Psoas muscle (tissue), 8 donors: ENCODE data around the gene SRPRB. TPM values are rescaled to one million over a fixed set of nuclear protein-coding genes. Genes with fewer than 3 reads are reported as not detected.

ENCODE experiments used
- ATAC-seq, 4 donors: fragments of 200-7000 bp; cut with Tn5 transposase; one replicate each; pipeline ENCODE4 v1.9.1; 2020; ENCODE audit warnings: moderate library complexity in 3 of 4, mild to moderate bottlenecking in 2 of 4
- DNase-seq, 2 donors: peaks; one replicate each; pipeline ENCODE4 v3.0.0-alpha.2; 2020
- H3K27ac ChIP-seq: fragments of 200-600 bp; one replicate; pipeline ENCODE4 v1.8.0; 2022
- H3K27me3 ChIP-seq, 3 donors: fragments of 200-600 bp in 1 of 3; one replicate each; pipeline versions ENCODE4 v1.6.1 to v1.8.0; 2013 to 2022; ENCODE audit warnings: low read length in 2 of 3, mild to moderate bottlenecking in 2 of 3, moderate library complexity in 1 of 3; ENCODE audit not compliant: insufficient read depth in 3 of 3
- H3K36me3 ChIP-seq, 2 donors: fragments of 200-600 bp in 1 of 2; one replicate each; pipeline versions ENCODE4 v1.6.1 to v1.8.0; 2013 to 2022; ENCODE audit warnings: low read depth in 1 of 2, mild to moderate bottlenecking in 1 of 2, moderate library complexity in 1 of 2; ENCODE audit not compliant: insufficient read depth in 1 of 2
- H3K4me1 ChIP-seq: fragments of 200-600 bp; one replicate; pipeline ENCODE4 v1.8.0; 2022
- H3K4me3 ChIP-seq: fragments of 200-600 bp; one replicate; pipeline ENCODE4 v1.8.0; 2022; ENCODE audit warnings: mild to moderate bottlenecking
- H3K9me3 ChIP-seq: fragments of 200-600 bp; one replicate; pipeline ENCODE4 v1.8.0; 2022
- WGBS, 3 donors: extraction: QIAGEN DNeasy Blood & Tissue Kit; methylation state at CpG; one replicate each; pipeline versions ENCODE4 v1.1.6 to v1.1.7; 2013; 5-methylcytosine and 5-hydroxymethylcytosine counted together
- intact Hi-C, 2 donors: fragments of 100-400 bp; cut with DNase I; formaldehyde crosslinking; loops; one replicate each; pipeline versions ENCODE4 v1.11.0 to v1.14.2; 2022
- polyA plus RNA-seq, 3 donors: library from polyadenylated mRNA; stranded (reverse); fragments of 200-250 nt; gene quantifications; one replicate each; pipeline ENCODE4 v1.2.3, GENCODE V29; 2013
- total RNA-seq, 4 donors: library from RNA; stranded (reverse); fragmentation: NEBNext Ultra II Directional in 2 of 4; extraction: Animal tissue kit (Norgen Biotek cat#: 25700) in 2 of 4; gene quantifications; one replicate each; pipeline versions ENCODE4 v1.2.1 to v1.2.4, GENCODE V29; 2021 to 2023
- TF ChIP-seq, protein P1 (sequence below): fragments of 200-600 bp; IDR thresholded peaks from one replicate; pipeline ENCODE4 v1.8.0; 2022; ENCODE audit warnings: antibody characterized with exemption
- donor health status: healthy with polysubstance abuse.
- donor health status: DM: no; HTN: no; CAD: no; lungs with moderate emphysema.
- donor health status: Bipolar disorder and iron deficiency.
- donor health status: healthy.
- donor health status: DM: yes; HTN: yes; CAD: no.
- donor health status: DM: no; HTN: no; CAD: no.
- donor health status: DM: no; HTN: no; CAD: no.
- donor health status: DM: yes; HTN: yes; CAD: no.

The SRPRB gene
- total and polyA plus RNA-seq, 7 donors = 28.0 to 70.4 (median 45.0) TPM

DNA sequence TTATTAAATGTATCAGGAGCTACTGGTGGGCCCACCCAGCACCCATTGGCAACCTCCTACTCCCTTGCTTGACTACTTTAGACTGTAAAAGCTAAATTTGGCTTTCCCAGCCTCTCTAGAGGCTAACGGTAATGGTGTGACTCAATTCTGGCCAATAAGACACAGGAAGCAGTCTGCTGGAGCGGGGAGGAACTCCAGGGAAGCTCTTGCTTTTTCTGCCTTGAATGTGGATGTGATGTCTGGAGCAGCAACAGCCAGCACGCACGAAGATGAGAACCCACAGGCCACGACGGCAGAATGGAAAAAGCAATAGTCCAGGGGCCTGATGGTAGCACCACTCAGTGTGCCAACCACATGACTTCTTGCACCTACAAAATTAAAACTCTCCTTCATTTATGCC is 50.2 kb downstream of the SRPRB start:
- Histone ChIP-seq H3K4me3 (no peak overlapping the region), H3K27me3 (no peaks in the 10 kb centered on the region), H3K36me3 (no peaks in the 10 kb centered on the region), H3K9me3 (no peaks in the 10 kb centered on the region), H3K27ac (no peak overlapping the region), H3K4me1 (no peaks in the 10 kb centered on the region)
- ATAC-seq = no peak
- DNase-seq = no peak
- TF ChIP-seq, protein P1, sequence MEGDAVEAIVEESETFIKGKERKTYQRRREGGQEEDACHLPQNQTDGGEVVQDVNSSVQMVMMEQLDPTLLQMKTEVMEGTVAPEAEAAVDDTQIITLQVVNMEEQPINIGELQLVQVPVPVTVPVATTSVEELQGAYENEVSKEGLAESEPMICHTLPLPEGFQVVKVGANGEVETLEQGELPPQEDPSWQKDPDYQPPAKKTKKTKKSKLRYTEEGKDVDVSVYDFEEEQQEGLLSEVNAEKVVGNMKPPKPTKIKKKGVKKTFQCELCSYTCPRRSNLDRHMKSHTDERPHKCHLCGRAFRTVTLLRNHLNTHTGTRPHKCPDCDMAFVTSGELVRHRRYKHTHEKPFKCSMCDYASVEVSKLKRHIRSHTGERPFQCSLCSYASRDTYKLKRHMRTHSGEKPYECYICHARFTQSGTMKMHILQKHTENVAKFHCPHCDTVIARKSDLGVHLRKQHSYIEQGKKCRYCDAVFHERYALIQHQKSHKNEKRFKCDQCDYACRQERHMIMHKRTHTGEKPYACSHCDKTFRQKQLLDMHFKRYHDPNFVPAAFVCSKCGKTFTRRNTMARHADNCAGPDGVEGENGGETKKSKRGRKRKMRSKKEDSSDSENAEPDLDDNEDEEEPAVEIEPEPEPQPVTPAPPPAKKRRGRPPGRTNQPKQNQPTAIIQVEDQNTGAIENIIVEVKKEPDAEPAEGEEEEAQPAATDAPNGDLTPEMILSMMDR = no peak
- 73 to 82% (median 75%) methylated on average over 6 of the region's 6 CpGs for WGBS, 3 donors
- intact Hi-C loops = no loop called here

GRCh38 chr3:133856316-133856715 is 50.7 kb downstream of the SRPRB start:
- no peaks in the 10 kb centered on the region for H3K9me3 ChIP-seq
- no peaks in the 10 kb centered on the region for H3K36me3 ChIP-seq
- H3K4me1 ChIP-seq = no peaks in the 10 kb centered on the region
- 59 to 69% (median 67%) methylated on average over 2 of the region's 2 CpGs for WGBS, 3 donors
- no peak overlapping the region for H3K27ac ChIP-seq
- DNase-seq = no peak
- no peak for ATAC-seq
- no peaks in the 10 kb centered on the region for H3K27me3 ChIP-seq
- TF ChIP-seq, protein P1 = no peak
- intact Hi-C loops = no loop called here
- H3K4me3 ChIP-seq = no peak overlapping the region

DNA sequence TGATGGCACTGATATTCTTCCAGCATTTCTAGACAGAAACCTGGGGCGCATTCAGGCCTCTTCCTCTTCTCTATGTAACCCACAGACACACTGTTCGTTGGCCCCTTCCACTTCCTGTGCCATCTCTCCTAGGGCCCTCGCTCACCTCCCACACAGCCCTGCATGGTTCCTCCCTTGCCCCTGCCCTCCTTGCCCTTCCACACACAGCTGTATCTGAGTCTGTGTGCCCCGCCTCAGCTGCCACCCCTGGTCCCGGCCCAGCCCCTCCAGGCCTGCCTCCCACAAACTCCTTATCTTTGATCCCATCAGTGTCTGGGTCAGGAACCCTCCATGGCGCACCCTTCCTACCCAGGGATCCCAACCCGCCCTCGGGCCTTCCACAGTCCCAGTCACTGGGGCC is 52.2 kb downstream of the SRPRB start:
- Histone ChIP-seq H3K4me1 (no peaks in the 10 kb centered on the region), H3K9me3 (no peaks in the 10 kb centered on the region), H3K27ac (no peak overlapping the region), H3K36me3 (no peaks in the 10 kb centered on the region), H3K4me3 (no peak overlapping the region), H3K27me3 (no peaks in the 10 kb centered on the region)
- ATAC-seq (no peak), DNase-seq (no peak)
- 87 to 96% (median 92%) methylated on average over 8 of the region's 8 CpGs for WGBS, 3 donors
- intact Hi-C loops = no loop called here
- TF ChIP-seq, protein P1 = no peak

DNA sequence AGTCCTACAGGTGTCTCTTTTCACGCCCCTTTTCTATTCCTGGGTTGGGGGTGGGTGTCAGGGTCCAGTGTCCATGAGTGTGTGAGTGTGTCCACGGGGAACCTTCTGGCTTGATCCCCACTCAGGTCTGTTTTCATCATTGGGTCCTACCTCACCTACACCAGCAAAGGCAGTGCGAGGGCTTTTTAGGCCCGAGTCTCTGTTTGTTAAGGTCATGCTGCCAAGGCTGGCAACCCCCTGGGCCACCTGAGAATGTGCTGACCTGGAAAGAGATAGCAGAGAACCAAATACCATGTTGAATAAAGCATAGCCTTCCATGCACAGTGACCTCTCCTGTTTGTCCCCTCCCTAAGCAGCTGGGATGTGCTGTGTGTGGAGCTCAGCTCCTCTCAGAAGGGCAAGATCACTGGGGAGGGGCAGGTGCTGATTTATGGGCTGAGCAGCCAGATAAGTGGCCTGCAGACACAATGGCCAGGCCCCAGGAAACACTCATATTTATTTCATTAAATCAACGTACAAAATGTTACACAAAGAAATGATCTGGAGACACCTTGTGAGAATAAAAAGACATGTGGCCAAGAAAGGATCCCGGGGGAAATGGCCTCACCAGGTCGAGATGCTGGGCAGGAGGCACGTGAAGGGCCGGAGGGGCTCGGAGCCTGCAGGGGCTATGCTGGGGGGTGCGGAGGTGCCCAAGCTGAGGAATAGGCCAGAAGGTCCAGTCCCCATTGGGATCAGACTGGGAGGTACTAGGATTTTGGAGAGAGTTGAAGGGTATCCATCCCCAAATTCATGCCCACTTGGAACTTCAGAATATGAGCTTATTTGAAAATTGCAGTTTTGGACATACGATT is 54.0 kb downstream of the SRPRB start:
- intact Hi-C loops = no loop called here
- TF ChIP-seq, protein P1 = no peak
- no peaks in the 10 kb centered on the region for H3K36me3 ChIP-seq
- H3K4me1 ChIP-seq = no peaks in the 10 kb centered on the region
- H3K27ac ChIP-seq = no peak overlapping the region
- WGBS, 3 donors = 82 to 86% (median 86%) methylated on average over 12 of the region's 12 CpGs
- no peak overlapping the region for H3K4me3 ChIP-seq
- ATAC-seq (no peak), DNase-seq (no peak)
- no peaks in the 10 kb centered on the region for H3K9me3 ChIP-seq
- H3K27me3 ChIP-seq = no peaks in the 10 kb centered on the region

DNA sequence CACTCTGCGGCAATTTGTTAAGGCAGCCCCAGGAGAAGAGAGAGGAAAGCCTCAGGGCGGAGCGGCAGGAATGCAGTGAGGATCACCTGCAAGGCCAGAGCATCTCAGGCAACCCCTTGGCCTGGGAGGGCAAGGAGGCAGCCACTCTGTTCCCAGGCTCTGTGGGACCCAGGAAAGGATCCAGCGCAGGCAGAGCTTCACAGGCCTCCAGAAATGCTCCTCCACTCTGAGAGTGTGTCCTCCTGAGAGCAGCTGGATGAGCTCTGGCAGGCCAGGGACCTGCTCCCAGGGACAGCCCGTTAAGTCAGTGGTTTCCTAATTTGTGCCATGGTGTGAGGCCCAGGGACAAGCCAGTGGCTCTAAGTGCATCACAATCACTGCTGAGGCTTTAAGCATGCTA is 54.9 kb downstream of the SRPRB start:
- H3K36me3 ChIP-seq = no peaks in the 10 kb centered on the region
- WGBS, 3 donors = 83 to 93% (median 88%) methylated on average over 5 of the region's 5 CpGs
- TF ChIP-seq, protein P1 = no peak
- no peak overlapping the region for H3K27ac ChIP-seq
- H3K4me1 ChIP-seq = no peaks in the 10 kb centered on the region
- intact Hi-C loops = no loop called here
- no peak overlapping the region for H3K4me3 ChIP-seq
- H3K27me3 ChIP-seq = no peaks in the 10 kb centered on the region
- H3K9me3 ChIP-seq = no peaks in the 10 kb centered on the region
- ATAC-seq = no peak
- DNase-seq = no peak
